BJ (cell line): ENCODE data around the gene TFPI2. TPM values are rescaled to one million over a fixed set of nuclear protein-coding genes. Genes with fewer than 3 reads are reported as not detected.

Experiments
- CTCF ChIA-PET: fragments of 350-600 bp; formaldehyde crosslinking; extraction: SDS; loops from one replicate; lab custom pipeline; 2021; ENCODE audit warnings: antibody characterized with exemption, inconsistent platforms; lab: Yijun Ruan, JAX
- POLR2A ChIA-PET: fragments of 300-600 bp; sonication (Branson Sonifier 250); formaldehyde crosslinking; extraction: SDS; loops from one replicate; lab custom pipeline; 2021; ENCODE audit warnings: antibody characterized with exemption; lab: Charles Lee
- DNase-seq: peaks from one replicate; pipeline ENCODE4 v3.0.0-alpha.2; 2011; ENCODE audit warnings: low read depth
- H3K27me3 ChIP-seq: 2 replicates; pipeline ENCODE4 v1.6.0; 2011; ENCODE audit warnings: low read length; ENCODE audit not compliant: control insufficient read depth, insufficient read depth
- H3K36me3 ChIP-seq: 2 replicates; pipeline ENCODE4 v1.5.1; 2011; ENCODE audit warnings: low read length; ENCODE audit not compliant: control insufficient read depth, insufficient read depth
- H3K4me3 ChIP-seq: 2 replicates; pipeline ENCODE4 v1.5.1; 2011; ENCODE audit warnings: low read depth, mild to moderate bottlenecking, control low read depth, low read length
- CTCF ChIP-seq: IDR thresholded peaks from 2 replicates; pipeline ENCODE4 v1.5.1; 2011; ENCODE audit warnings: low read depth, mild to moderate bottlenecking, control low read depth, inconsistent platforms, low read length, moderate library complexity; ENCODE audit not compliant: insufficient read depth
- polyA plus RNA-seq: library from polyadenylated mRNA; depleted of rRNA; stranded (reverse); fragments of >200 nt; gene quantifications from 2 replicates; pipeline ENCODE4 v1.2.3, GENCODE V29; 2011

Gene TFPI2
- polyA plus RNA-seq, 1 experiment, result 143 TPM

- Histone ChIP-seq H3K27me3 (no peaks in the 10 kb centered on the region), H3K36me3 (no peaks in the 10 kb centered on the region), H3K4me3 (no peak overlapping the region)
- CTCF ChIA-PET, result interaction anchor here (0.5 to 2.8 kb wide), 35 partner anchors 11 to 532 kb away, joined by 3 to 29 read pairs (median 4); partner anchors contain the start of genes GNG11 and TFPI2
- DNase-seq, result no peak
- TF ChIP-seq CTCF, result peak; percentile 88
- POLR2A ChIA-PET, result no interaction called here
Observed at GRCh38 chr7:93902777-93903423, 12.3 kb upstream of the TFPI2 start.

- Histone ChIP-seq H3K27me3 (no peaks in the 10 kb centered on the region), H3K36me3 (no peaks in the 10 kb centered on the region), H3K4me3 (no peak overlapping the region)
- no peak for TF ChIP-seq CTCF
- POLR2A ChIA-PET, result no interaction called here
- CTCF ChIA-PET, result interaction anchor here (0.6 to 1.4 kb wide), 2 partner anchors 10 to 324 kb away, joined by 3 to 7 read pairs; no protein-coding TSS in a partner anchor
- no peak for DNase-seq
Observed at GRCh38 chr7:93897680-93898079, 7.1 kb upstream of the TFPI2 start.

GRCh38 chr7:93895859-93896600 is 5.5 kb upstream of the TFPI2 start:
- Histone ChIP-seq H3K27me3 (no peaks in the 10 kb centered on the region), H3K4me3 (no peak overlapping the region), H3K36me3 (no peaks in the 10 kb centered on the region)
- DNase-seq, result no peak
- CTCF ChIA-PET, result interaction anchor here (0.6 to 1.3 kb wide), 3 partner anchors 40 to 326 kb away, joined by 3 to 7 read pairs (median 3); no protein-coding TSS in a partner anchor
- TF ChIP-seq CTCF, result no peak
- POLR2A ChIA-PET, result no interaction called here

- Histone ChIP-seq H3K36me3 (no peaks in the 10 kb centered on the region), H3K27me3 (no peaks in the 10 kb centered on the region), H3K4me3 (no peak overlapping the region)
- no peak for DNase-seq
- ChIA-PET CTCF (no interaction called here), POLR2A (no interaction called here)
- TF ChIP-seq CTCF, result no peak
Observed at GRCh38 chr7:93894966-93895640, 4.5 kb upstream of the TFPI2 start.

- TF ChIP-seq CTCF, result no peak
- DNase-seq, result no peak
- POLR2A ChIA-PET, result no interaction called here
- H3K36me3 ChIP-seq, result no peaks in the 10 kb centered on the region
- CTCF ChIA-PET, result no interaction called here
- no peaks in the 10 kb centered on the region for H3K27me3 ChIP-seq
- no peak overlapping the region for H3K4me3 ChIP-seq
Observed at GRCh38 chr7:93894426-93894825, 3.9 kb upstream of the TFPI2 start.
